Coronary artery (tissue), 2 donors: ENCODE results near the gene FUZ.

Experiments used
- DNase-seq: peaks from one replicate; pipeline ENCODE4 v3.0.0-alpha.2; 2017; ENCODE audit warnings: low spot score
- H3K27ac ChIP-seq, 2 donors: fragments of 200-600 bp; sonication (generic); one replicate each; pipeline ENCODE4 v1.5.1; 2016 to 2019
- H3K4me3 ChIP-seq: fragments of 200-600 bp; sonication (generic); 2 replicates; pipeline ENCODE4 v1.5.1; 2016; ENCODE audit warnings: mild to moderate bottlenecking, moderate library complexity
- CTCF ChIP-seq: fragments of 200-600 bp; sonication (generic); IDR thresholded peaks from one replicate; pipeline ENCODE4 v1.5.1; 2019; ENCODE audit warnings: antibody characterized with exemption

FUZ gene

DNA sequence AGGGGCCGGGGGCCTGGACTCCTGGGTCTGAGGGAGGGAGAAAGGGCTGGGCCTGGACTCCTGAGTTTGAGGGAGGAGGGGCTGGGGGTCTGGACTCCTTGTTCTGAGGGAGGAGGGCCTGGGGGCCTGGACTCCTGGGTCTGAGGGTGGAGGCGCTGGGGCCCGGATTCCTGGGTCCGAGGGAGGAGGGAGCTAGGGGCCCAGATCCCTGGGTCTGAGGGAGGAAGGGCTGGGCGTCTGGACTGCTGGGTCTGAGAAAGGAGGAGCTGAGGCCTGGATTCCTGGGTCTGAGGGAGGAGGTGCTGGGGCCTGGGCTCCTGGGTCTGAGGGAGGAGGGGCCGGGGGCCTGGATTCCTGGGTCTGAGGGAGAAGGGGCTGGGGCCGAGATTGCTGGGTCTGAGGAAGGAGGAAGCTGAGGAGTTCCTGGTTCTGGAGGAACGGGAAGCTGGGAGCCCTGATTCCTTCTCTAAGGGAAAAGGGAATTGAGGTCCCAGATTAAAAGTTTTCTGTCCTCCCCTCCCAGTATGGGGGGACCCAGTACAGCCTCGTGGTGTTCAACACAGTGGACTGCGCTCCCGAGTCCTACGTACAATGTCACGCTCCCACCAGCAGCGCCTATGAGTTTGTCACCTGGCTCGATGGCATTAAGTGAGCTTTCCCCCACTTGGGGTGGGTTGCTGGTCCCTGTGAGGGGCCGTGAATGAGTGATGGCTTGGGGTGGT lies 5.7 kb upstream of the FUZ start:
- no peak for TF ChIP-seq CTCF
- H3K4me3 ChIP-seq: peak overlapping the region; percentile 92
- H3K27ac ChIP-seq: peak overlapping the region; percentile 92 to 96
- DNase-seq: no peak

- DNase-seq: peak; percentile 92
- TF ChIP-seq CTCF: no peak
- Histone ChIP-seq H3K4me3 (peak within 1 kb of the TSS; percentile 92), H3K27ac (peak within 1 kb of the TSS; percentile 92 to 96)
Observed at GRCh38 chr19:49817964-49818648, 5.0 kb upstream of the FUZ start, which contains the start of gene MED25. MED25 (plus strand) TSS chr19:49818289; CDS start chr19:49818342, 53 bp downstream.

DNA sequence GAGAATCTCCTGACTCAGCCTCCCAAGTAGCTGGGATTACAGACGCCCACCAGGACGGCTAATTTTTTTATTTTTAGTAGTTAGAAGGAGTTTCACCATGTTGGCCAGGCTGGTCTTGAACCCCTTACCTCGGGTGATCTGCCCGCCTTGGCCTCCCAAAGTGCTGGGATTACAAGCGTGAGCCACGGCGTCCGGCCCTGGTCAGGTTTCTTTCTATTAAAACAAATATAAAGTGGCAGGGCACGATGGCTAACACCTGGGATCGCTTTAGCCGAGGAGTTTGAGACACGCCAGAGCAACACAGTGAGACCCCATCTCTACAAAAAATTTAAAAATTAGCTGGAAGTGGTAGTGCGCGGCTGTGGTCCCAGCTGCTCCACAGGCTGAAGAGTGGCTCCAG lies 3.5 kb upstream of the FUZ start:
- no peak for DNase-seq
- TF ChIP-seq CTCF: no peak
- H3K4me3 ChIP-seq: no peak overlapping the region
- peak overlapping the region; percentile 63 to 96 for H3K27ac ChIP-seq

- H3K27ac ChIP-seq: peak overlapping the region; percentile 68 to 92
- peak overlapping the region; percentile 82 for H3K4me3 ChIP-seq
- DNase-seq: no peak
- TF ChIP-seq CTCF: no peak
Observed at GRCh38 chr19:49814010-49814409, 918 bp upstream of the FUZ start.

DNA sequence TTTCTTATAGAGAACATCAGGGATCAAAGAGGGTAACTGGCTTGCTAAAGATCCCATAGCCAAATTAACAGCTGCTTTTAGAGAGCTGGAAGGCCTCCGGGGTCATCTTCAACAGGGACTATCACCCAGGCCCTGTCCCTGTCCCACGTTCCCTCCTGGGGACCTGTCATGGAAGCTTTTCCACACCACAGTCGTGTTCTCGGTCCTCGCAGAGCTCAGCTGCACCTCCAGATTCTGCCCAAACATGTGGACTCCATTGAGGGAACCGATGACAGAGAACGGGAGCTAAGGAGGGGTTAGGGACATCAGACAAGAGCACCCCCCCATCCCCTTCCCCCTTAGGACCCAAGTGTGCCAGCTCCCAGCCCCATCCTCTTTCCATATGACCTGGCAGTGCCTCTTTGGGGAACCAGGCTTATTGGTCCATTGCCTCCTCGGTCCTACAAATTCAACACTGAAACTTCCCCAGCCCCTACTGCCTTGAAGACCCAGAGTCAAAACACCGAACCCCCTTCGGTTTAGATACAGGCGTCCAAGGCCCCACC lies 568 bp downstream of the FUZ start:
- DNase-seq: no peak
- peak overlapping the region; percentile 82 for H3K4me3 ChIP-seq
- peak overlapping the region; percentile 68 to 92 for H3K27ac ChIP-seq
- TF ChIP-seq CTCF: no peak

- H3K4me3 ChIP-seq: no peak overlapping the region
- TF ChIP-seq CTCF: no peak
- DNase-seq: no peak
- H3K27ac ChIP-seq: no peak overlapping the region
Observed at GRCh38 chr19:49811328-49811727, 1.8 kb downstream of the FUZ start.
